WERI-Rb-1 (cell line): ENCODE measurements around the gene PAX8.

Source experiments
- DNase-seq: peaks from one replicate; pipeline ENCODE4 v3.0.0-alpha.2; 2020
- H3K27ac ChIP-seq: fragments of 250-450 bp; sonication (Bioruptor Pico); 2 replicates; pipeline ENCODE4 v1.5.1; 2020; ENCODE audit warnings: mild to moderate bottlenecking, moderate library complexity
- H3K27me3 ChIP-seq: fragments of 250-450 bp; sonication (Bioruptor Pico); 2 replicates; pipeline ENCODE4 v1.5.1; 2021; ENCODE audit warnings: mild to moderate bottlenecking, low read depth, moderate library complexity; ENCODE audit not compliant: insufficient read depth, severe bottlenecking
- H3K36me3 ChIP-seq: fragments of 250-450 bp; sonication (Bioruptor Pico); 2 replicates; pipeline ENCODE4 v1.5.1; 2020; ENCODE audit warnings: mild to moderate bottlenecking, moderate library complexity
- H3K4me3 ChIP-seq: 2 replicates; pipeline ENCODE4 v1.5.1; 2011; ENCODE audit warnings: low read depth, mild to moderate bottlenecking, control low read depth, low read length
- H3K9me3 ChIP-seq: fragments of 250-450 bp; sonication (Bioruptor Pico); 2 replicates; pipeline ENCODE4 v1.5.1; 2021; ENCODE audit warnings: mild to moderate bottlenecking, moderate library complexity; ENCODE audit not compliant: severe bottlenecking
- TF ChIP-seq, protein P1 (sequence below): IDR thresholded peaks from 2 replicates; pipeline ENCODE4 v1.5.1; 2011; ENCODE audit warnings: low read depth, mild to moderate bottlenecking, control low read depth, inconsistent platforms, low read length

The PAX8 gene

DNA sequence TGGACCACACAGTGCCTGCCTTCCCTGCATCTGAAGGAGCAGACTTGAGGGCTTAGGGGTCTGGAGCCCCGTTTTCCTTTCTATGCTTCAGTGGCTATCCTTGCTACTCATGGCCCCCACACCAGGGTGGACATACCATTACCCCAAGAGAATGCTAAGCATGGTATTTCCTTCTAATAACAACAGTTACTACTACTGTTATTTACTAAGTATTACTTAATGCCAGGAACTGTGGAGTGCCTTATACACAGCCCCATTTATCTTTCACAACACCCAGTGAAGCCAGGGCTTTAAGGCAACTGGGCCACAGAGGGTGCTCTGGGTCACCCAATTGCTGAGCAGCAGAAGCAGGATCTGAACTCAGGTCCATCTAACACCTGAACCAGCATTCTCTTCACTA lies 5.8 kb upstream of the PAX8 start:
- Histone ChIP-seq H3K27me3 (no peaks in the 10 kb centered on the region), H3K27ac (no peak overlapping the region), H3K36me3 (no peaks in the 10 kb centered on the region), H3K9me3 (no peaks in the 10 kb centered on the region), H3K4me3 (no peak overlapping the region)
- DNase-seq = no peak
- TF ChIP-seq, protein P1, sequence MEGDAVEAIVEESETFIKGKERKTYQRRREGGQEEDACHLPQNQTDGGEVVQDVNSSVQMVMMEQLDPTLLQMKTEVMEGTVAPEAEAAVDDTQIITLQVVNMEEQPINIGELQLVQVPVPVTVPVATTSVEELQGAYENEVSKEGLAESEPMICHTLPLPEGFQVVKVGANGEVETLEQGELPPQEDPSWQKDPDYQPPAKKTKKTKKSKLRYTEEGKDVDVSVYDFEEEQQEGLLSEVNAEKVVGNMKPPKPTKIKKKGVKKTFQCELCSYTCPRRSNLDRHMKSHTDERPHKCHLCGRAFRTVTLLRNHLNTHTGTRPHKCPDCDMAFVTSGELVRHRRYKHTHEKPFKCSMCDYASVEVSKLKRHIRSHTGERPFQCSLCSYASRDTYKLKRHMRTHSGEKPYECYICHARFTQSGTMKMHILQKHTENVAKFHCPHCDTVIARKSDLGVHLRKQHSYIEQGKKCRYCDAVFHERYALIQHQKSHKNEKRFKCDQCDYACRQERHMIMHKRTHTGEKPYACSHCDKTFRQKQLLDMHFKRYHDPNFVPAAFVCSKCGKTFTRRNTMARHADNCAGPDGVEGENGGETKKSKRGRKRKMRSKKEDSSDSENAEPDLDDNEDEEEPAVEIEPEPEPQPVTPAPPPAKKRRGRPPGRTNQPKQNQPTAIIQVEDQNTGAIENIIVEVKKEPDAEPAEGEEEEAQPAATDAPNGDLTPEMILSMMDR = no peak

DNA sequence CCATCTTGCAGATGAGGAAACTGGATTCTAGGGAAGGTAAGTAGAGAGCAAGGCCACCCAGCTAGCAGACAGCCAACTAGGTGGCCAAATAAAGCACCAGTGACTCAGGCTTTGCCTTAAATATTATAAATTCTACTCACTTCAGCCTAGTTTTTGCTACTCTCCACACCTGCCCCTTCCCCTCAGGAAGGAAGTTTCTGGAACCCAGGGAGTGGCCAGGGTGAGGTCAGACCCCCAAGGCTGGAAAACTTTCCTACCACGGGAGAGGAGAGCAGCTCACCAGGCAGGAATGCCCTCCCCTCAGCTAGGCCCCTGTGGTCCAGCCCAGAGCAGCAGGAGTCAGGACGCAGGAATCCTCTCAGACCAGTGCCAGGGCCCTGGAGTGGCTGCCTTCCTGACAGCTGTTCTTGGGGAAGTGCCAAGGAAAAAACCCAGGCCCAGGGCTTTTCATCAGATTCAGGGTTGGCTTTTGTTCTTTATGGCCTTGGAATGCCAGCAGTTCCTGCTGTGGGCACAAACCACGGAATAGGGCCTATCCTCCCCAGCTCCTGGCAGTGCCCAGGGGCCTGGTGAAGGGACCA lies 5.1 kb upstream of the PAX8 start:
- H3K27ac ChIP-seq = no peak overlapping the region
- H3K36me3 ChIP-seq = no peaks in the 10 kb centered on the region
- no peaks in the 10 kb centered on the region for H3K9me3 ChIP-seq
- DNase-seq = no peak
- TF ChIP-seq, protein P1 = no peak
- no peaks in the 10 kb centered on the region for H3K27me3 ChIP-seq
- H3K4me3 ChIP-seq = no peak overlapping the region

DNA sequence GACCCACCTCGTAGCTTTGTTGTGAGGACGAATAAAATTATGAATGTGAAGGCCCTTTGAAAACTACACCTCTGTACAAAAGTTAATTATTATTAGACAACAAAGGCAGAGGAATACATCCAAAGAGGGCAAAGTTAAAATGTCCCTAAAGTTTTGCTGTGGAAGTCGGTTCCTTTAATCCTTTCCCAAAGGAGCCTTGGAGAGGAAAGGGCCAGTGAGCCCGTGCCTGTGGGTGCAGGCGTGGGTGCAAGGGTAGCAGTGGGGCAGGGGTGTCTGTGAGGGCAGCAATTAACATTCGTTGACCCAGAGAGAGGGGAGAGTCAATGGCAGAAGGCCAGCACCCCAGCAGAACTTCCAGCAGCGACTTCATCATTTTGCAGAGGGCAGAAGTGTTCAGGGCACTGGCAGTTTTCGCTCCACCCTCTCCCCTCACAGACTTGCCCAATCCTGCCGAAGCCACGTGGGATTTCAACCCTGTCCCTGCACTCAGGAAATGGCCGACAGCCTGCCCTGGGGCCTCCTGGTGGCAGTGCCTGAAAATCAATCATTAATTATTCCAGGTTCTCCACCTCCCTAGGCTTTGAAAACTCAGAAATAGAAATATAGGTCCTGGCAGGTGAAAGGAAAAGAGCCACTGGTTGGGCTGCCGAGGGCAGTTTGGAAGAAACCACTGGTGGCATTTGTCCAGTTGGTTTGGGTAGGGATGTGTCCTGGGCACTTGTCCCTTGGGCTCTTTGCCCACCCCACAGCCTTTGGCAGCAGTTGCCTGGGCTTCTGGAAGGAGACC lies 4.2 kb upstream of the PAX8 start:
- no peaks in the 10 kb centered on the region for H3K36me3 ChIP-seq
- DNase-seq = peak; percentile 33
- H3K9me3 ChIP-seq = no peaks in the 10 kb centered on the region
- H3K4me3 ChIP-seq = no peak overlapping the region
- TF ChIP-seq, protein P1 = peak; percentile 17; the same call in 1 of the 2 replicates
- H3K27ac ChIP-seq = no peak overlapping the region
- no peaks in the 10 kb centered on the region for H3K27me3 ChIP-seq

DNA sequence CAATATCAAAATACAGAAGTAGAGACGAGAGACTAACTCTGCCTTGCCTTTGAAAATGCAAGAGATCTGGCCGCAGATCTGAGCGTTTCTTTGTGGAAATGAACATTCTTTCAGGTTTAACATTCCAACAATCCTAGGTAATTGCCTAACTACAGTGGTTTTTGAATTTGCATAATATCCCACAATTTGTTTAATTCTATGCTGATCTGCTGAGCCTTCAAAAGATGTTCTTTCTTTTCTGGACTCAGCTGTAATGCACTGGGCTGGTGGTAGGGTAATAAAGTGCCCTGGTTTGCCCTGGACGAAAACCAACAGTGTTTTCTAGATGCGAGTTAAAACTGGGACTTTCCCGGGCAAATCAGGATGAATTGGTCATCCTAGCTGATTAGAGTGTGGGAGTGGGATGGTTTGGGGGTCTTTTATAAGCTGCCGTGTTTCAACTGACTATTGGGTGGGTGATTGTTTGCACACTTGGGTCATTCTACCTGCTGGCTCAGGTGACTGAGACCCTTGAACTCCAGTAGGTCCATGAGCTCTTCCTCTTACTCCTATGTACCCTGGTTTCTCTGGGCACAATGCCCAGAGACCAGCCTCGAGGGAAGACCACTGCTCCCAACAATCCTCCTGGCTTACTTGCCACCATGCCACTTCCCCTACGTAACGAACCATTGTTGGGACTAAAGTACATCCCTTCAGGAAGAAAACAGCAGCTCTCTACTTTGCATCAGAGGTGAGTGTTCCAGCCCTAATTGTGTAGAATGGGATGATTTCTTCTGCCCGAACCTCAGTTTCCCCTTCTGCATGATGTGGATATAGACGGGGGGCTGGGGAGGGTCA lies 3.4 kb upstream of the PAX8 start:
- H3K36me3 ChIP-seq = no peaks in the 10 kb centered on the region
- TF ChIP-seq, protein P1 = no peak
- DNase-seq = no peak
- no peak overlapping the region for H3K4me3 ChIP-seq
- no peak overlapping the region for H3K27ac ChIP-seq
- H3K27me3 ChIP-seq = no peaks in the 10 kb centered on the region
- no peaks in the 10 kb centered on the region for H3K9me3 ChIP-seq

DNA sequence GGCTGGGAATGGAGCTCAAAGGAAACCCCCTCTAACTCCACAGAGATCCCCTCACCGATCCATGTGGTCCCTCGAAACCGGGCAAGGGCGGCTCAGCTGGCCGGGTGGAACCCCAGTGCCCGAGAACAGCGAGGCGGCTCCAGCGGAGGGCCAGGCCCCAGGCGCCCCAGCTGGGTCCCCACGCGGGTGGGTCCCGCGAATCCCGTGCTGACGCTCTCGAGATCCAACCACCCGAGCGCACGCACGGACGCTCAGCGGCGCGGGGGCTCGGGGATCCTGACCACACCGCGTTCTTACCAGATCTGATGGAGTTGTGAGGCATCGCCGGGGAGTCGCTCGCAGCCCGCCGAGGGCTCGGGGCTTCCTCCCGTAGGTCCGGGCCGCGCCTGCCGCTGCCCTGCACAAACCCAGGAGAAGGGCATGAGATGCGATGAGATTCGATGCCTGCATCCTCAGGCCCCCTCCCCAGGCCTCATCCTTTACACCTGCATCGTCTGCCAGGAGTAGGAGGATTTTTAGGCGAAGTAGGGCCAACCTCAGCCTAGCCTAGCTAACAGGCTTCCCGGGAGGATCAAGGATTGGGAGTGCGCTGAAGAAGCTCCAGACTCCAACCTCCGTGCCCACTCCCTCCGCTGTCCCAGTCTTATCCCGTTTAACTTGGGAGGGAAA lies 514 bp downstream of the PAX8 start:
- H3K4me3 ChIP-seq = no peak overlapping the region
- no peaks in the 10 kb centered on the region for H3K27me3 ChIP-seq
- no peak for DNase-seq
- H3K9me3 ChIP-seq = no peaks in the 10 kb centered on the region
- no peaks in the 10 kb centered on the region for H3K36me3 ChIP-seq
- H3K27ac ChIP-seq = no peak overlapping the region
- TF ChIP-seq, protein P1 = no peak
